Thoracic aorta (tissue), 2 donors: Measurements from ENCODE around the gene CACNA1G. TPM values are rescaled to one million over a fixed set of nuclear protein-coding genes. Genes with fewer than 3 reads are reported as not detected.

Experiments
- ATAC-seq: fragments of 150-250 bp; one replicate; pipeline ENCODE4 v1.8.0; 2017; ENCODE audit warnings: low read depth; ENCODE audit not compliant: insufficient number of reproducible peaks, low FRiP score
- DNase-seq: peaks from one replicate; pipeline ENCODE4 v3.0.0-alpha.2; 2020; ENCODE audit warnings: low spot score
- H3K27ac ChIP-seq, 2 donors: fragments of 200-600 bp; sonication (generic); 1 replicate in 1 of 2; 2 replicates in 1 of 2; pipeline ENCODE4 v1.5.1; 2016; ENCODE audit warnings: mild to moderate bottlenecking in 2 of 2, moderate library complexity in 2 of 2
- H3K27me3 ChIP-seq: fragments of 200-600 bp; sonication (generic); replicated peaks from 2 replicates; pipeline ENCODE4 v1.6.0; 2016; ENCODE audit warnings: mild to moderate bottlenecking; ENCODE audit not compliant: insufficient read depth
- H3K36me3 ChIP-seq: fragments of 200-600 bp; sonication (generic); one replicate; pipeline ENCODE4 v1.5.1; 2016
- H3K4me1 ChIP-seq, 2 donors: fragments of 200-600 bp; sonication (generic); 1 replicate in 1 of 2; 2 replicates in 1 of 2; pipeline versions ENCODE4 v1.5.1 to v1.6.0; 2016; ENCODE audit warnings: low read depth in 2 of 2, mild to moderate bottlenecking in 1 of 2; ENCODE audit not compliant: control insufficient read depth in 1 of 2
- H3K4me3 ChIP-seq: fragments of 200-600 bp; sonication (generic); 2 replicates; pipeline ENCODE4 v1.5.1; 2016; ENCODE audit warnings: mild to moderate bottlenecking
- H3K9me3 ChIP-seq: fragments of 200-600 bp; sonication (generic); 2 replicates; pipeline ENCODE4 v1.5.1; 2016
- CTCF ChIP-seq: fragments of 200-600 bp; sonication (generic); IDR thresholded peaks from one replicate; pipeline ENCODE4 v1.5.1; 2019; ENCODE audit warnings: antibody characterized with exemption
- total RNA-seq, 2 donors: library from RNA; depleted of rRNA; stranded (reverse); fragments of >200 nt; gene quantifications; one replicate each; pipeline versions ENCODE4 v1.1.0 to v1.2.3, GENCODE V29; 2016

CACNA1G gene
- total RNA-seq, 2 donors from 2014 or later, result 0.27 to 2.3 TPM

- ATAC-seq (no peak), DNase-seq (no peak)
- Histone ChIP-seq H3K27me3 (no peaks in the 10 kb centered on the region), H3K36me3 (no peaks in the 10 kb centered on the region), H3K4me3 (no peak overlapping the region), H3K9me3 (no peaks in the 10 kb centered on the region), H3K27ac (no peak overlapping the region), H3K4me1 (no peaks in the 10 kb centered on the region)
- TF ChIP-seq CTCF, result no peak
Observed at GRCh38 chr17:50578173-50578572, 17.7 kb downstream of the CACNA1G start.

GRCh38 chr17:50579399-50579798 is 18.9 kb downstream of the CACNA1G start:
- H3K9me3 ChIP-seq, result no peaks in the 10 kb centered on the region
- no peak for DNase-seq
- H3K4me1 ChIP-seq, result no peaks in the 10 kb centered on the region
- H3K36me3 ChIP-seq, result no peaks in the 10 kb centered on the region
- H3K27ac ChIP-seq, result no peak overlapping the region
- no peaks in the 10 kb centered on the region for H3K27me3 ChIP-seq
- no peak for ATAC-seq
- no peak overlapping the region for H3K4me3 ChIP-seq
- TF ChIP-seq CTCF, result no peak

- no peaks in the 10 kb centered on the region for H3K4me1 ChIP-seq
- no peak for DNase-seq
- no peaks in the 10 kb centered on the region for H3K27me3 ChIP-seq
- ATAC-seq, result no peak
- H3K9me3 ChIP-seq, result no peaks in the 10 kb centered on the region
- H3K4me3 ChIP-seq, result no peak overlapping the region
- no peak for TF ChIP-seq CTCF
- H3K36me3 ChIP-seq, result no peaks in the 10 kb centered on the region
- H3K27ac ChIP-seq, result no peak overlapping the region
Observed at GRCh38 chr17:50580646-50581045, 20.1 kb downstream of the CACNA1G start.

- Histone ChIP-seq H3K27me3 (no peaks in the 10 kb centered on the region), H3K36me3 (no peaks in the 10 kb centered on the region), H3K4me3 (no peak overlapping the region), H3K4me1 (no peaks in the 10 kb centered on the region), H3K9me3 (no peaks in the 10 kb centered on the region), H3K27ac (no peak overlapping the region)
- DNase-seq (no peak), ATAC-seq (no peak)
- no peak for TF ChIP-seq CTCF
Observed at GRCh38 chr17:50581316-50581715, 20.8 kb downstream of the CACNA1G start.

- DNase-seq, result no peak
- ATAC-seq, result no peak
- Histone ChIP-seq H3K9me3 (no peaks in the 10 kb centered on the region), H3K4me1 (no peaks in the 10 kb centered on the region), H3K36me3 (no peaks in the 10 kb centered on the region), H3K4me3 (no peak overlapping the region), H3K27ac (no peak overlapping the region), H3K27me3 (no peaks in the 10 kb centered on the region)
- TF ChIP-seq CTCF, result no peak
Observed at GRCh38 chr17:50582741-50583140, 22.2 kb downstream of the CACNA1G start.
